Body of pancreas (tissue), 4 donors: ENCODE measurements around the gene FER. TPM values are rescaled to one million over a fixed set of nuclear protein-coding genes. Genes with fewer than 3 reads are reported as not detected.
"Not testable (repeated sequence)": the region's sequence is repeated elsewhere in the genome, so short reads cannot be mapped to it uniquely, and the experiment has no call there.

Source experiments
- ATAC-seq: fragments of 150-250 bp; one replicate; pipeline ENCODE4 v1.9.1; 2016
- DNase-seq, 4 donors: peaks; one replicate each; pipeline ENCODE4 v3.0.0-alpha.2; 2019
- H3K27ac ChIP-seq, 4 donors: fragments of 200-600 bp; sonication (generic); 1 replicate in 3 of 4; 2 replicates in 1 of 4; pipeline versions ENCODE4 v1.5.1 to v1.6.1; 2016 to 2019; ENCODE audit warnings: mild to moderate bottlenecking in 1 of 4, mixed read lengths in 1 of 4, moderate library complexity in 1 of 4
- H3K27me3 ChIP-seq, 2 donors: fragments of 200-600 bp; sonication (generic); one replicate each; pipeline ENCODE4 v1.6.0; 2016; ENCODE audit warnings: mild to moderate bottlenecking in 1 of 2
- H3K36me3 ChIP-seq, 2 donors: fragments of 200-600 bp; sonication (generic); replicated peaks in 1 of 2; 2 replicates each; pipeline ENCODE4 v1.5.1; 2016; ENCODE audit warnings: low read depth in 2 of 2; ENCODE audit not compliant: insufficient read depth in 1 of 2
- H3K4me1 ChIP-seq: fragments of 200-600 bp; sonication (generic); one replicate; pipeline ENCODE4 v1.6.0; 2016
- H3K4me3 ChIP-seq, 2 donors: fragments of 200-600 bp; sonication (generic); 1 replicate in 1 of 2; 2 replicates in 1 of 2; pipeline ENCODE4 v1.5.1; 2016 to 2019
- H3K9me3 ChIP-seq, 3 donors: fragments of 200-600 bp; sonication (generic); 1 replicate in 2 of 3; 2 replicates in 1 of 3; pipeline ENCODE4 v1.5.1; 2016
- POLR2A ChIP-seq, 3 donors: fragments of 450-650 bp; IDR thresholded peaks; one replicate each; pipeline ENCODE4 v1.6.1; 2016; ENCODE audit warnings: antibody characterized with exemption in 3 of 3, mild to moderate bottlenecking in 2 of 3
- WGBS, 2 donors: methylation state at CpG; one replicate each; pipeline ENCODE4 v1.1.5; 2017; 5-methylcytosine and 5-hydroxymethylcytosine counted together
- intact Hi-C: fragments of 100-400 bp; cut with DNase I; formaldehyde crosslinking; loops from one replicate; pipeline ENCODE4 v1.15.1; 2023
- total RNA-seq, 2 donors: library from RNA; depleted of rRNA; stranded (reverse); fragments of >200 nt; gene quantifications; one replicate each; pipeline ENCODE4 v1.1.0, GENCODE V29; 2016
- TF ChIP-seq, protein P1 (sequence below), 7 experiments: fragments of 450-650 bp in 4 of 7; fragments of 200-600 bp in 3 of 7; sonication (generic) in 3 of 7; IDR thresholded peaks; one replicate each; pipeline ENCODE4 v1.5.1; 2016 to 2019; ENCODE audit warnings: antibody characterized with exemption in 7 of 7

FER gene
- total RNA-seq, 2 donors from 2014 or later = 7.9 to 13.2 TPM

GRCh38 chr5:109163336-109163735 is 415.6 kb downstream of the FER start:
- intact Hi-C loops = no loop called here
- WGBS, 2 donors = 98% methylated on average over 4 of the region's 4 CpGs
- Histone ChIP-seq H3K36me3 (no peaks in the 10 kb centered on the region), H3K27me3 (no peaks in the 10 kb centered on the region), H3K27ac (no peak overlapping the region), H3K4me1 (no peaks in the 10 kb centered on the region), H3K4me3 (no peak overlapping the region), H3K9me3 (no peaks in the 10 kb centered on the region)
- TF ChIP-seq POLR2A (IDR thresholded peaks at IDR 0.05) = no peak
- TF ChIP-seq, protein P1, sequence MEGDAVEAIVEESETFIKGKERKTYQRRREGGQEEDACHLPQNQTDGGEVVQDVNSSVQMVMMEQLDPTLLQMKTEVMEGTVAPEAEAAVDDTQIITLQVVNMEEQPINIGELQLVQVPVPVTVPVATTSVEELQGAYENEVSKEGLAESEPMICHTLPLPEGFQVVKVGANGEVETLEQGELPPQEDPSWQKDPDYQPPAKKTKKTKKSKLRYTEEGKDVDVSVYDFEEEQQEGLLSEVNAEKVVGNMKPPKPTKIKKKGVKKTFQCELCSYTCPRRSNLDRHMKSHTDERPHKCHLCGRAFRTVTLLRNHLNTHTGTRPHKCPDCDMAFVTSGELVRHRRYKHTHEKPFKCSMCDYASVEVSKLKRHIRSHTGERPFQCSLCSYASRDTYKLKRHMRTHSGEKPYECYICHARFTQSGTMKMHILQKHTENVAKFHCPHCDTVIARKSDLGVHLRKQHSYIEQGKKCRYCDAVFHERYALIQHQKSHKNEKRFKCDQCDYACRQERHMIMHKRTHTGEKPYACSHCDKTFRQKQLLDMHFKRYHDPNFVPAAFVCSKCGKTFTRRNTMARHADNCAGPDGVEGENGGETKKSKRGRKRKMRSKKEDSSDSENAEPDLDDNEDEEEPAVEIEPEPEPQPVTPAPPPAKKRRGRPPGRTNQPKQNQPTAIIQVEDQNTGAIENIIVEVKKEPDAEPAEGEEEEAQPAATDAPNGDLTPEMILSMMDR (IDR thresholded peaks at IDR 0.05) = no peak
- DNase-seq (no peak), ATAC-seq (no peak)

DNA sequence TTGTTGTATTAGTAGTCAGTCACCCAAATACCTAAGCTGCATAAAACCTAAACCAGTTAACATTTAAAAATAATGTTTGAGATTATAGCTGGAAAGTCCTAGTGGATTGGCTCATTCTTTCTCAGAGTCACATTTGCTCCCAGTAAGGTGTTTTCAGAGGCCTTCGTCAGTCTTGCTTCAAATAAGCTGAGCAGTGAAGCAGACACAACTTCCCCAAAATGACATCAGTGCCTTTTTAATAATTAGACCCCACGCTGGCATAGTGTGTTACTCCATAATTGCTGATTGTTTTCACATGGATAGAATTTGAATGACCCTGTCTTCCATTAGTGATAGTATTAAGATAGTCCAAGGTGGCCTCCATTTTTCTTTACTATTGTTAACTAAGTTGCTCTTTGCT is 416.3 kb downstream of the FER start:
- intact Hi-C loops = no loop called here
- no peaks in the 10 kb centered on the region for H3K4me1 ChIP-seq
- H3K9me3 ChIP-seq = no peaks in the 10 kb centered on the region
- DNase-seq = no peak
- no peaks in the 10 kb centered on the region for H3K27me3 ChIP-seq
- WGBS, 2 donors = 89 to 98% methylated on average over 2 of the region's 2 CpGs
- H3K27ac ChIP-seq = no peak overlapping the region
- no peaks in the 10 kb centered on the region for H3K36me3 ChIP-seq
- TF ChIP-seq, protein P1 (IDR thresholded peaks at IDR 0.05) = no peak
- TF ChIP-seq POLR2A (IDR thresholded peaks at IDR 0.05) = no peak
- H3K4me3 ChIP-seq = no peak overlapping the region
- ATAC-seq = no peak

- H3K27me3 ChIP-seq = no peaks in the 10 kb centered on the region
- no peaks in the 10 kb centered on the region for H3K9me3 ChIP-seq
- DNase-seq (no peak), ATAC-seq (no peak)
- intact Hi-C loops = no loop called here
- no peak overlapping the region for H3K27ac ChIP-seq
- no peaks in the 10 kb centered on the region for H3K4me1 ChIP-seq
- H3K36me3 ChIP-seq = no peaks in the 10 kb centered on the region
- no peak overlapping the region for H3K4me3 ChIP-seq
- TF ChIP-seq POLR2A (IDR thresholded peaks at IDR 0.05) = no peak
- TF ChIP-seq, protein P1 (IDR thresholded peaks at IDR 0.05) = no peak
Measured at GRCh38 chr5:109167586-109167985, 419.9 kb downstream of the FER start.

DNA sequence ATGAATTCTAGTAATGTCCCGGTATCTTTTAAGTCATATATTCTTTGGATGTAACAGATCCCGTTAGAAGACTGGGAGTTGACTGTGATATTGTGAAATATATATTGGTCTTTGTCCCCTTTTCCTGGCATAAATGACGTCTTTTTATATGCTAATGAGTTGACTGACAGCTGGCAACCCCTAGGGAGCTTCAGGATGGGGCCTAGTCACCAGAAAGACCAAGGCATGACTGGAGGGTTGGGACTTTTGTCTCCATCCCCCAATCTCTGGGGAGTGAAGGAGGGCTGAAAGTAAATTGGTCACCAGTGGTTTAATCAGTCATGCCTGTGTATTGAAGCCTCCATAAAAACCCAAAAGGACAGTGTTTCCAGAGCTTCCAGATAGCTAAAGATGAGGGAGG is 420.5 kb downstream of the FER start:
- no peak for ATAC-seq
- Histone ChIP-seq H3K9me3 (no peaks in the 10 kb centered on the region), H3K4me1 (no peaks in the 10 kb centered on the region), H3K4me3 (no peak overlapping the region), H3K27me3 (no peaks in the 10 kb centered on the region), H3K36me3 (no peaks in the 10 kb centered on the region), H3K27ac (no peak overlapping the region)
- intact Hi-C loops = no loop called here
- TF ChIP-seq, protein P1 (IDR thresholded peaks at IDR 0.05) = no peak
- no peak for TF ChIP-seq POLR2A (IDR thresholded peaks at IDR 0.05)
- DNase-seq = no peak
- 88 to 96% methylated on average over 3 of the region's 3 CpGs for WGBS, 2 donors

GRCh38 chr5:109170629-109171350 is 423.1 kb downstream of the FER start:
- TF ChIP-seq POLR2A (IDR thresholded peaks at IDR 0.05) = no peak
- TF ChIP-seq, protein P1 (IDR thresholded peaks at IDR 0.05) = no peak
- H3K36me3 ChIP-seq = no peaks in the 10 kb centered on the region
- no peaks in the 10 kb centered on the region for H3K4me1 ChIP-seq
- no peak for DNase-seq
- H3K27ac ChIP-seq = no peak overlapping the region
- intact Hi-C loops = no loop called here
- no peak for ATAC-seq
- no peaks in the 10 kb centered on the region for H3K9me3 ChIP-seq
- 75 to 86% methylated on average over 3 of the region's 3 CpGs for WGBS, 2 donors
- no peak overlapping the region for H3K4me3 ChIP-seq
- H3K27me3 ChIP-seq = no peaks in the 10 kb centered on the region

DNA sequence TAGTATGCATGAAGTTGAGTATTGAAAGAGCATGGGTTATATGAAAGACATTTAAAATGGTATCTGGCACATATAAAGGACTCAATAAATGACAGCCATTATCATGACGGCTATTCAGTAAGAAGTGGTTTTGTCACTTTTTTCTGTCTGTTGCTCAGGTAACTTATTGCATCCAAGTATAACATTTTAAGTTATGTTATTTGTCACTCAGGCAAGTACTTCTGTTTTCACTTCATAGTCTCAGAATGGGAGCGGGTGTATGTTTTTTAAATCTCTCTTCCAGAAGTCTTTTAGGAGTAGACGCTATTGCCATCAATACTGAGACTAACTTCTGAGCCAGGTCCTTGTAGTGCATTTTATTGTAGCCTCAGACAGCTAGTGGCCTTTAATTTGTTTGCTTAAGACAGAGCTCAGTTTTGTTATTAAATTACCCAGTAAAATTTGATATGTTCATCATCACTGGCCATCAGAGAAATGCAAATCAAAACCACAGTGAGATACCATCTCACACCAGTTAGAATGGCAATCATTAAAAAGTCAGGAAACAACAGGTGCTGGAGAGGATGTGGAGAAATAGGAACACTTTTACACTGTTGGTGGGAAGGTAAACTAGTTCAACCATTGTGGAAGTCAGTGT is 423.9 kb downstream of the FER start:
- H3K4me3 ChIP-seq, H3K27ac ChIP-seq, H3K9me3 ChIP-seq, ATAC-seq, H3K36me3 ChIP-seq, DNase-seq, intact Hi-C loops, H3K27me3 ChIP-seq, H3K4me1 ChIP-seq: not testable (repeated sequence)
- 95 to 97% methylated on average over 3 of the region's 3 CpGs for WGBS, 2 donors
